Mesenchymal stem cell (in vitro differentiated cells and primary cell): ENCODE measurements around the gene CLCC1. TPM values are rescaled to one million over a fixed set of nuclear protein-coding genes. Genes with fewer than 3 reads are reported as not detected.
"Not testable (repeated sequence)": the region's sequence is repeated elsewhere in the genome, so short reads cannot be mapped to it uniquely, and the experiment has no call there.

Source experiments
- DNase-seq: peaks from one replicate; pipeline ENCODE4 v3.0.0-alpha.2; 2013
- H2AFZ ChIP-seq: one replicate; pipeline ENCODE4 v1.6.1; 2013; ENCODE audit warnings: low read depth, mild to moderate bottlenecking, control low read depth, inconsistent platforms, low read length, moderate library complexity
- H2AK5ac ChIP-seq: 2 replicates; pipeline ENCODE4 v1.6.1; 2013; ENCODE audit warnings: low read length, moderate library complexity, mild to moderate bottlenecking, inconsistent platforms; ENCODE audit not compliant: severe bottlenecking
- H2BK120ac ChIP-seq: one replicate; pipeline ENCODE4 v1.6.1; 2013; ENCODE audit warnings: low read depth, mild to moderate bottlenecking, inconsistent platforms, low read length, moderate library complexity
- H2BK12ac ChIP-seq, 2 experiments: one replicate each; pipeline ENCODE4 v1.6.1; 2013; ENCODE audit warnings: inconsistent platforms in 2 of 2, low read length in 2 of 2, mild to moderate bottlenecking in 2 of 2, moderate library complexity in 2 of 2, control low read depth in 1 of 2
- H2BK15ac ChIP-seq: one replicate; pipeline ENCODE4 v1.6.1; 2013; ENCODE audit warnings: mild to moderate bottlenecking, low read depth, inconsistent platforms; ENCODE audit not compliant: poor library complexity, severe bottlenecking
- H2BK5ac ChIP-seq: 2 replicates; pipeline ENCODE4 v1.6.1; 2013; ENCODE audit warnings: low read depth, mild to moderate bottlenecking, low read length, control low read depth, inconsistent platforms; ENCODE audit not compliant: poor library complexity, severe bottlenecking
- H3K14ac ChIP-seq, 2 experiments: one replicate each; pipeline ENCODE4 v1.6.1; 2013; ENCODE audit warnings: inconsistent platforms in 2 of 2, low read length in 2 of 2, control low read depth in 1 of 2, mild to moderate bottlenecking in 1 of 2, moderate library complexity in 1 of 2
- H3K18ac ChIP-seq, 2 experiments: one replicate each; pipeline ENCODE4 v1.6.1; 2013; ENCODE audit warnings: inconsistent platforms in 2 of 2, low read length in 2 of 2, control low read depth in 1 of 2, low read depth in 1 of 2, mild to moderate bottlenecking in 1 of 2
- H3K23ac ChIP-seq, 2 experiments: one replicate each; pipeline ENCODE4 v1.6.1; 2013; ENCODE audit warnings: inconsistent platforms in 2 of 2, low read length in 2 of 2, mild to moderate bottlenecking in 2 of 2, moderate library complexity in 2 of 2, control low read depth in 1 of 2
- H3K27ac ChIP-seq: 2 replicates; pipeline ENCODE4 v1.5.1; 2013; ENCODE audit warnings: mild to moderate bottlenecking, moderate library complexity, low read length, control low read depth, inconsistent platforms; ENCODE audit not compliant: poor library complexity, severe bottlenecking
- H3K27me3 ChIP-seq, 2 experiments: 2 replicates each; pipeline versions ENCODE4 v1.6.1 to v1.7.0; 2013; ENCODE audit warnings: low read length in 2 of 2, mild to moderate bottlenecking in 2 of 2, moderate library complexity in 2 of 2, control low read depth in 1 of 2, inconsistent platforms in 1 of 2; ENCODE audit not compliant: control insufficient read depth in 1 of 2, insufficient read depth in 1 of 2
- H3K36me3 ChIP-seq, 2 experiments: 2 replicates each; pipeline versions ENCODE4 v1.6.1 to v1.7.0; 2013; ENCODE audit warnings: low read length in 2 of 2, control low read depth in 1 of 2, inconsistent platforms in 1 of 2, low read depth in 1 of 2, mild to moderate bottlenecking in 1 of 2; ENCODE audit not compliant: insufficient read depth in 2 of 2, control insufficient read depth in 1 of 2
- H3K4ac ChIP-seq, 2 experiments: one replicate each; pipeline ENCODE4 v1.6.1; 2013; ENCODE audit warnings: inconsistent platforms in 2 of 2, low read length in 2 of 2, mild to moderate bottlenecking in 2 of 2, moderate library complexity in 2 of 2, control low read depth in 1 of 2, low read depth in 1 of 2
- H3K4me1 ChIP-seq: 2 replicates; pipeline ENCODE4 v1.6.1; 2013; ENCODE audit warnings: low read depth, low read length, control low read depth; ENCODE audit not compliant: control insufficient read depth, insufficient read depth
- H3K4me2 ChIP-seq: 2 replicates; pipeline ENCODE4 v1.6.1; 2013; ENCODE audit warnings: low read length, mild to moderate bottlenecking, inconsistent platforms; ENCODE audit not compliant: poor library complexity, severe bottlenecking
- H3K4me3 ChIP-seq, 2 experiments: 2 replicates each; pipeline versions ENCODE4 v1.5.1 to v1.7.0; 2013; ENCODE audit warnings: low read length in 2 of 2, mild to moderate bottlenecking in 2 of 2, control low read depth in 1 of 2, low read depth in 1 of 2; ENCODE audit not compliant: insufficient read depth in 1 of 2
- H3K79me1 ChIP-seq: replicated peaks from 2 replicates; pipeline ENCODE4 v1.6.1; 2013; ENCODE audit warnings: mild to moderate bottlenecking, control low read depth, low read length, inconsistent platforms; ENCODE audit not compliant: poor library complexity, severe bottlenecking
- H3K9ac ChIP-seq: 2 replicates; pipeline ENCODE4 v1.7.0; 2013; ENCODE audit warnings: mild to moderate bottlenecking, low read length, moderate library complexity
- H3K9me3 ChIP-seq: 2 replicates; pipeline ENCODE4 v1.7.0; 2013; ENCODE audit warnings: mild to moderate bottlenecking, low read length; ENCODE audit not compliant: control insufficient read depth
- H4K8ac ChIP-seq: one replicate; pipeline ENCODE4 v1.6.1; 2013; ENCODE audit warnings: inconsistent platforms, mild to moderate bottlenecking, low read length, moderate library complexity
- H4K91ac ChIP-seq: one replicate; pipeline ENCODE4 v1.6.1; 2013; ENCODE audit warnings: mild to moderate bottlenecking, low read length, inconsistent platforms
- WGBS: methylation state at CpG from one replicate; pipeline ENCODE4 v1.1.7; 2013; ENCODE audit warnings: mixed read lengths; 5-methylcytosine and 5-hydroxymethylcytosine counted together
- small RNA-seq: library from polyadenylated mRNA; stranded (forward); fragments of <200 nt; extraction: miRNeasy Mini kit (QIAGEN cat#:217004); gene quantifications from one replicate; pipeline ENCODE3, GENCODE V24; 2013; ENCODE audit warnings: low read depth

CLCC1 gene

GRCh38 chr1:108927565-108927964, 35.7 kb downstream of the CLCC1 start:
- H3K9ac ChIP-seq, H3K4me3 ChIP-seq, H4K91ac ChIP-seq, H2BK120ac ChIP-seq, H3K23ac ChIP-seq, H2BK15ac ChIP-seq, H2AK5ac ChIP-seq, H3K14ac ChIP-seq, H2BK12ac ChIP-seq, H4K8ac ChIP-seq, H3K18ac ChIP-seq, H3K4me1 ChIP-seq, H3K4ac ChIP-seq, H2AFZ ChIP-seq, H2BK5ac ChIP-seq, H3K27me3 ChIP-seq, H3K9me3 ChIP-seq, H3K27ac ChIP-seq, H3K4me2 ChIP-seq, DNase-seq: not testable (repeated sequence)
- peaks cover 18 to 97% of the 10 kb centered on the region in 2 experiments for H3K36me3 ChIP-seq
- peaks cover 18% of the 10 kb centered on the region for H3K79me1 ChIP-seq
- WGBS = 100% methylated on average over 1 of the region's 1 CpG

GRCh38 chr1:108925920-108926319, 37.4 kb downstream of the CLCC1 start:
- DNase-seq = no peak
- Histone ChIP-seq H2BK12ac (no peak overlapping the region), H3K18ac (no peak overlapping the region), H2BK120ac (no peak overlapping the region), H2BK5ac (no peak overlapping the region), H3K4ac (no peak overlapping the region), H3K9ac (no peak overlapping the region), H3K27me3 (no peaks in the 10 kb centered on the region), H2BK15ac (no peak overlapping the region), H3K27ac (no peak overlapping the region), H3K79me1 (peaks cover 18% of the 10 kb centered on the region), H4K8ac (no peak overlapping the region), H3K23ac (no peak overlapping the region), H4K91ac (no peak overlapping the region), H3K4me1 (no peaks in the 10 kb centered on the region), H3K4me3 (no peak overlapping the region), H2AK5ac (no peak overlapping the region), H3K36me3 (peaks cover 18 to 97% of the 10 kb centered on the region in 2 experiments), H2AFZ (no peak overlapping the region), H3K9me3 (no peaks in the 10 kb centered on the region), H3K14ac (no peak overlapping the region), H3K4me2 (no peak overlapping the region)
- 100% methylated on average over 2 of the region's 2 CpGs for WGBS

GRCh38 chr1:108916788-108917187, 46.5 kb downstream of the CLCC1 start:
- 100% methylated on average over 1 of the region's 2 CpGs for whole genome bisulfite sequencing
- Histone ChIP-seq H3K4me2 (no peak overlapping the region), H2BK12ac (no peak overlapping the region), H2AFZ (no peak overlapping the region), H3K4me3 (no peak overlapping the region), H2AK5ac (no peak overlapping the region), H3K27me3 (no peaks in the 10 kb centered on the region), H3K9me3 (no peaks in the 10 kb centered on the region), H2BK5ac (no peak overlapping the region), H3K4me1 (no peaks in the 10 kb centered on the region), H3K23ac (no peak overlapping the region), H2BK120ac (no peak overlapping the region), H3K79me1 (no peaks in the 10 kb centered on the region), H3K4ac (no peak overlapping the region), H4K8ac (no peak overlapping the region), H3K14ac (no peak overlapping the region), H3K27ac (no peak overlapping the region), H2BK15ac (no peak overlapping the region), H3K36me3 (peaks cover 0 to 55% of the 10 kb centered on the region in 2 experiments), H3K9ac (no peak overlapping the region), H3K18ac (no peak overlapping the region), H4K91ac (no peak overlapping the region)
- no peak for DNase-seq

Small RNA genes within 50 kb of the gene (small RNA-seq; reads per million reads assigned to genes)
- gene BX679664.2 = not detected
